HTR-8/SVneo (cell line): ENCODE results near the gene TSPO.

ENCODE experiments used
- DNase-seq: peaks from one replicate; pipeline ENCODE4 v3.0.0; 2011; ENCODE audit warnings: low spot score, mixed read lengths; ENCODE audit not compliant: insufficient read length
- FAIRE-seq: peaks from 2 replicates; lab custom pipeline; 2011; peaks lifted over from hg19 to GRCh38; lab: Jason Lieb, UNC

TSPO gene

DNA sequence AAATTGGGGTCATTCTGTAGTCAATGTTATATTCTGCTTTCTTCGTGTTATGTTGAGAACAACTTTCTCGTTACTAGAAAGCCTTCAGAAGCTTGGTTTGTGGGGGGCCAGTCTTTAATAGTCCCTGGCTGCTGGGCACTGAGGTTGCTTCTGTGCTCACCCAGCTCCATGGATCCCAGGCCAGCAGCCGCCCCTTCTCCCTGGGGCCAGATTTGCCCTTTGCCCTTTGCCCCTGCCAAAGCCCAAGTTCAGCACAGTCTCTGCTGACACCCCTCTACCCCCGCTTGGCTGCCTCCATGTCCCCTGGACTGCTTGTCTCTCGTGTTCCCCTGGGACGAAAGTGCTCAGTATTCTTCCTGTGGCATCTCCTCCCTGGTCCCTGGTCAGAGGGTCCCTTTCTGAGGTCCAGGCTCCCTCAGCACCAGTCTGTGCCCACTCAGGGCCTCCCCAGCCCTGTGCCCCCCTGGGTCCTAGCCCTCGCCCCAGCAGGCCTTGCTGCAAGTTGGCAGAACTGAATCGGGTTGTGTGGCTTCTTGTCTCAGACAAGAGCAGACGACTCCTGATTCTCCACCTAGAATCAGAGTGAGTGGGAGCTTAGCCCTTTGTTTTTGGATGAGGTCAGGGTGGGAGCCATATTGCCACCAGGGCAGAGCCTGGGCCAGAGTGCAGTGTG lies 6.7 kb downstream of the TSPO start:
- DNase-seq (no peak), FAIRE-seq (no peak)

DNA sequence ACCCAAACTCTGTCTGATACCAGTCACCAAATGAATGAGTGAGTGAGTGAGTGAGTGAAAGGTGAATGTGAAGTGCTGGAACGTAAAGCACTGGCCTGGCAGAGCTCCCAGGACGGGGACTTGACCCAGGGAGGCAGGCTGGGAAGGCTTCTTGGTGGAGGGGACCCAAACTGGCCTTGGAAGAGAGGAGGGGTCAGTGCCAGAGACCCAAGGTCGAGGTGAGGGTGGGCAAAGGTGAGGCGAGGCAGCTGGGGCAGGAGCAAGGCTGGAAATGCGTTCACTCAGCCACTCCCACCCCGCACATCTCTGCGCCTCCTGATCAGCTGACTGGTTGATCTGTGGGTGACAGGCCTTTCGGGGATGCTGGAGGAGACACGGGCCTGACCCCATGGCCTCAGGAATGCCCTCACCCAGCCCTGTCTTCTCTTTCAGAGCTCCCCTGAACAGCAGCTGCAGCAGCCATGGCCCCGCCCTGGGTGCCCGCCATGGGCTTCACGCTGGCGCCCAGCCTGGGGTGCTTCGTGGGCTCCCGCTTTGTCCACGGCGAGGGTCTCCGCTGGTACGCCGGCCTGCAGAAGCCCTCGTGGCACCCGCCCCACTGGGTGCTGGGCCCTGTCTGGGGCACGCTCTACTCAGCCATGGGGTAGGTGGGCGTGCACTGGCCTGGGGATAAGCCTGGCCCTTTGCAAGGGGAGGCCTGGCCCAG lies 7.6 kb downstream of the TSPO start:
- FAIRE-seq (no peak), DNase-seq (no peak)

DNA sequence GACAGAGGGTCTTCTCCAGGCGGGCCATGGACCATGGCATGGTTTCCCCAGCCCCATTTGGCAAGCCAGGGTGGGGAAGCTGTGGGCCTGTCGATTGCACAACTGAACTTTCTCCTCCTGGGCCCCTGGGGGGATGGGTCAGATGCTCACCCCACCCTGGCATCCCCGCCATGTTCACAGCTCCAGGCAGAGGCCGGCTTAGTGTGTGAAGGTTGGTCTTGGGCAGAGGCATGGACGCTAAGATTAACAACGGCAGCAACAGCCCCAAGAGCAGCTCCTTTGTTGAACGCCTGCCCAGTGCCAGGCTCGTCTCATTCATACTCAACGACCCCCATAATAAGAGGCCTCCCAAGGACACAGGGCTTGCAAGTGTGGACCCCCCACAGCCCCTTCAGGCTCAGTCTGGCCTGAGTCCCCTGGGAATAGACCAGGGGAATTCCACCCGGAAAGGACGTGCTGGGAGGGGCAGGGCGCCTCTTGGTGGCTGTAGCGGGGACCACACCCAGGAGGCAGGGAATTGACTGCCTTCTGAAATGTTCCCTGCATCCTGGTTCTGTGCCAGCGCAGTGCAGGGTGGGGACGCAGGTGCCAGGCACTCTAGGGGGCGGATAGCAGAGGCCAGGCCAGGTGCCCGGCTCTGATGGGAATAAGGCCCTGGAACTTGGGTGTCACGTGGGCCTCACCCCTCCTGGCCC lies 8.3 kb downstream of the TSPO start:
- DNase-seq (no peak), FAIRE-seq (no peak)

DNA sequence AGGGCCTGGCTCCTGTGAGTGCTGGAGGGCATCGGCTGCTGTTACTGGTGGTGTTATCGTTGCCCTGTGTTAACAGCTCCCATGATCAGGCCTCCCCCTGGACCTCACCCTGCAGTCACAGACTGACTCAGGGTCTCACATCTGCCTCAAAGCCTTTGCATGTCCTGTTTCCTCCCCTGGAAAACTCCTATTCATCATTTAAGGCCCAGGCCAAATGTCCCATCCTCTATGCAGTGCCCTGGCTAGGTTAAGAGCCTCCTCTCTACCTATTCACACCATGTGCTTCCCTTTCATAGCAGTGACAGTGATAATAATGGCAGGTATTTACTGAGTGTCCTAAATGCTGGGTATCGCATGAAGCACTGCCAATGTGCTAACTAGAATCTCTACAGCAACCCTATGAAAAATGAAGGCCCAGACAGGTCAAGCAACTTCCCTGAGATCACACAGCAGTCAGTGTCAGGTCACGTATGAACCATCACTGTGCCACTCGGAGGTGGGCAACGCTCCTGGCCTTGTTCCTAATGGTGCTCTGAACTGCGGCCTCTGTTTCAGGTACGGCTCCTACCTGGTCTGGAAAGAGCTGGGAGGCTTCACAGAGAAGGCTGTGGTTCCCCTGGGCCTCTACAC lies 9.3 kb downstream of the TSPO start:
- DNase-seq (no peak), FAIRE-seq (no peak)

DNA sequence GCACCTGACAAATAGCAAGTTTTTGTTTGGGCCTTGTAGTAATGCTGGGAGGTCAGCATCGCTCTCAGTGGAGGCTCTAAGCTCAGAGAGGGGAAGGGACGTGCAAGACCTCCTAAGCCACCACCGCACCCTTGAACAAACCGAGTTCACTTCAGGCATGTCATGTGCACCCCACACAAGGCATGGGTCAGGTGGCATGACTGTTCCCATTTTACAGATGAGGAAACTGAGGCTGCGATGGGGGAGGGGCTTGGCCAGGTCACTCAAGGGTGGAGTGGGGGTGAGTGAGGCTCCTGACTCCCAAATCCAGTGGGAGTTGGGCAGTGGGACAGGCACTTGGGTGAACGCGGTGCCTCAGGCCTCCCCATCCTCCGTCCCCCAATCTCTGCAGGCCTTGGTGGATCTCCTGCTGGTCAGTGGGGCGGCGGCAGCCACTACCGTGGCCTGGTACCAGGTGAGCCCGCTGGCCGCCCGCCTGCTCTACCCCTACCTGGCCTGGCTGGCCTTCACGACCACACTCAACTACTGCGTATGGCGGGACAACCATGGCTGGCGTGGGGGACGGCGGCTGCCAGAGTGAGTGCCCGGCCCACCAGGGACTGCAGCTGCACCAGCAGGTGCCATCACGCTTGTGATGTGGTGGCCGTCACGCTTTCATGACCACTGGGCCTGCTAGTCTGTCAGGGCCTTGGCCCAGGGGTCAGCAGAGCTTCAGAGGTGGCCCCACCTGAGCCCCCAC lies 11.2 kb downstream of the TSPO start:
- no peak for DNase-seq
- no peak for FAIRE-seq

DNA sequence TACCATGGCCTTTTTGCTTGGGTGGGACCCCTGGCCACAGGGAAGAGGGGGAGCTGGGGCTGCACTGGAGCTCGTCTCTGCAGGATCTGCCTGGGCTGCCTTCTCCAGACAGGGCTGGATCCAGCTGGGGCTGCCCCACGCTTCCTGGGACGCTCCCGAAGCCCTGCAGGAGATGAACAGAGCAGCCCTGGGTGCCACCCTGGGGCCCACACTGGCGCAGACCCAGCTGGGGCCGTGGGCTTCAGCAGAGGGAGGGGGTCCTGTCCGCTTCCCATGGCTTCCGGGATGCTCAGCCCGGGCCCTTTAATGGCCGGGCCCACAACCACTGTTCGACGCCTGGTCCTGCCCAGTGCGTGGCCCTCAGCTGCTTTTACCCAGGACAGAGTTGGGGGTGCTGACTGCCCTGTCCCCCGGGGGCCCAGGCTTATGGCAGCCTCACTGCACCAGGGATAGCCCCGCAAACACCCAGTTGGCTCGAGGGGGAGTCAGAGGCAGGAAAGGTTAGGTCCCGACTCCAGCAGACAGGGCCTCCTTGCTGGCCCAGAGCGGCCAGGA lies 12.0 kb downstream of the TSPO start:
- FAIRE-seq (no peak), DNase-seq (no peak)

DNA sequence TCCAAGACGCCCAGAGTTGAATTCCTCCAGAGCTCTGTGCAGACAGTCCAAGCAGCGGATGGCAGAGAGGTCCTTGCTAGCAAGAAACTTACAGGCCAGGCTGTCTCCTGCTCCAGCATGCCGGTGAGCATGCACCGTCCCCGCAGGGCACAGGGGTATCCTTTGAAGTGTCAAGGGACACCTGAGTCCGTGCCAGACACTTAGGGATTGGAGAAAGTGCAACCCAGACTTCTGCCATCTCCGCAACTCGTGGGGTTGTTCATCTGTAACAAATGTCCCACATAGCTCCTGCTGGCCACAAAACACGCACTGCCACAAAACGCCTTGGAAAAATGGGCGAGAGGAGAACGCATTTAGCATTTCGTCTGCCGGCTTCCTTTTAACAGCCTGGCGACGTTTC lies 13.3 kb downstream of the TSPO start:
- no peak for DNase-seq
- FAIRE-seq = no peak

DNA sequence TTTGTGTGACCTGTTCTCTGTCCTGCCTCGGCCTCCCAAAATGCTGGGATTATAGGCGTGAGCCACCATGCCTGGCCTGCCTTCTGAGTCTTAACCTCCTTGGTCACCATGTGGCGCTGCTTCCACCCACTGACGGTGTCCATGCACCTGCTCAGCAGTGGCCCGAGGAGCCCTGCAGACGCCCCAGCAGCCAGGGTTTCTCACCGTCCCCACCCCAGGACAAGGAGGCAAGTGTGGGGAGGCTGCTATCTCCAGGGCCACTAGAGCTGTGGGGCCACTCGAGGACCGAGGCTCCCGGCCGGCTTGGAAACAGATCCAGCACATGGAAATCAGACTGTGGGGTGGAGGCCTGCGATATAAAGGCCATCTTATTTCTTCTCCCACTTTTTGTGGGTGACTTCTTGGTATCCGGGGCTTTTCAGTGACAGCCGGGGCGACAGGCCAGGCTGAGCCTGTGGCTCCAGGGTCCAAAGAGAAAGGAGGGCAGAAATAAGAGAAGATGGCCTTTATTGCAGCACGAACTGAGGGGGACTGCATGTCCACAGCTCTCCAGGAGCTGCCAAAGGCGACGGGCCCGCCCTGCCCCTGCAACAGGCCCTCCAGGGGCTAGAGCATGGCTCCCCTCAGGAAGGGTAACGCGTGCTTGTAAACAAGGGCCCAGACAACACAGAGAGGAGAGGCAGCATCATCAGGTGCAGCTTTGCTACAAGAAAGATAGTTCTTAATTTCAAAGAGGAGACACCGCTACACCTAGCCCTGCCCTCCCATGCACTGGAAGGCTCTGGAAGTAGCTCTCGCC lies 15.0 kb downstream of the TSPO start:
- no peak for DNase-seq
- no peak for FAIRE-seq

DNA sequence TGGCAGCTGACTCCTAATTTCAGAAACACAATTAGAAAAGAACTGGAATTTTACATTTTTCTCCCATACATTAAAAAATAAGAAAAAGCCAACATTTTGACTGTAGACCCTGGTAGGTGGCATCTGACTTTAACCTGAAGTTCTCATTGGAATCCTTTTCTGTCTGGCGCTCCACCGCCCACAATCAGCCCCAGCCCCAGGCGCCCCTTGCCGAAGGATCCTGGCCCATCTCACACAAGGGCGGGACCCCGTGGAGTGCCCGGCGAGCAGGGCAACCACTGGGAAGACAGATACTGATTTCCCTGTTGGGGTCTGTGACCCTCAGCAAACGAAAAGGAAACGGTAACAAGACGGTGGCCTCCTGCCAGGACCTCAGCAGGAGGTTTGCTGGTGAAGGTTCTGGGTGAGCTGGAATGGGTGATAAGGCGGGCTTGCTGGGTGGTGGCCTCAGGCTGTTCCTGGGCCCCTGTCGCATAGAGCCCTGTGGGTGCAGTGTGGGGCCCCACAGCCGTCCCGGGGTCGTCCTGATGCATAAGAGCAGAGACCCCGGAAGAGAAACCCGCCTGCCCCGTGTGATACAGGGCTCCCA lies 15.7 kb downstream of the TSPO start:
- no peak for FAIRE-seq

DNA sequence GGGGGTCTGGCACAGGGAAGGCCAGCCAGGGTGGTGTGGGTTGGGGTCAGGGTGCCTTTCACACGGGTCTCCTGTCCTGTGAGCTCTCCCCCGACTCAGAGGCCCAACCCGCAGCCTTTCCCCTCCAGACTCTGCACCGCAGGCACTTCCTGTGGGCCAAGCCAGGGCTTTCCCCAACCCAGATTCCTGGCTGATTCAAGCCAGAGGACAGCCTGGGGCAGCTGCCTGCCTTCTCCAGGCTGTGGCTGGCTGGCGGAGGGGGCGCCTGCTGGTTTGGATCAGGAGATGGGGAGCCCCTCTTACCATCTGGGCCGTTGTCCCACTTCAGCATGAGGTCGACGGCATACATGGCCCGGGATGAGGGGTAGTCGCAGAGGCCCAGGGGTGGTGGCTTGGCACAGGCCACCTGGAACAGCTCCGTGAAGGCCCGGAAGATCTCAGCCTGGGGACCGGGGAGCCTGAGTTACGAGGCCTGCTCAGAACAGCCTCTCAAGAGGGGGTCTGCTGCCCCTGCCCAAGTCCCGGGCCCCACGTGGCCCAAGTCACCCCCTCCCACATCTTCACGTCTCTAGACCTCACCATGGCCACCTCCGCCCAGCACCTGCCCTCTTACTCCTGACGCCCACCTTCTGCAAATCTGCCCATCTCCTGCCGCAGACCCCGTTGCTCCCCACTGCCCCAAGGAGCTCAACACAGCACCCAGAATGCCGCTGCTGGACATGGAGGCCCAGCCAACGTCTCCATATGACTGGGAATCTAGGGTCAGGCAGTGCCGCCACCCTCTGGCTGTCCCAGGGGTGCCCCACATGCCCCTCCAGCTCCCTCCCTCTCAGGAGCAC lies 17.3 kb downstream of the TSPO start:
- DNase-seq = no peak
- no peak for FAIRE-seq

More for the DNA sequence above, 15.7 kb downstream of the TSPO start:
- DNase-seq = no peak

DNA sequence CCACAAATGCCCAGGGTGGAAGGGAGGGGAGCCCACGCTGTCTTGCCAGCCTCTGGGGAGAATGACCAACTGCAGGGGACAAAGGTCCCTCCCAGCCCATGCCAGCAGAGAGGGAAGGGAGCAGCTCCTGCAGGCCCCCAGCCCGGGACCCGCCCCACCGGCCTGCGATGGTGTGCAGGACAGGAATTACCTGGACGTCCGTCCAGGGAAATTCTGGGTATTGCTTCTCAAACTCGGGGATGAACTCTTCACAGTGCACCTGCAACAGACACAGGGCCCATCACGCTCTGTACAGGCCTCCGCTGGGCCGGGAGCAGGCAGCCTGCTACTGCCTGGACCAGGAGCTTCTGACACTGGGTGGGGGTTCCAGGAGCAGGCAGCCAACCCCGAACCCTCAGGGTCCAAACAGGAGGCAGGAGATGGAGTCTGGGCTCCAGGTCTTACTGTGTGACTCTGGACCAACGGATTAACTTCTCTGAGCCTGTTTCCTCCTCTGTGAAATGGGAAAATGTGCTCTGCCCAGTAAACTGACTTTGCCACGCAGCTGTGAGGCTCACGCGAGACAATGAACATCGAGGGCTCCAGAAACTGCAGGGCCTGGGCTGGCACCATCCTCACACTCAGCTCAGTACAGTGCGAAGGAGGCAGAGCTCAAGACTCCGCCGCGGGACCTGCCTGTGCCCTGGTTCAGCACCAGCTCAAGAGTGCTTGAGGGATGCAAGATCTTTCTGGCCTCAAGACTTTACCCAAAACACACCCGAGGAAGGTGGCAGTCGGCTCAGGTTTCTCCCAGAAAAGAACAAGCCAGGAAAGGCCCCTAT lies 18.2 kb downstream of the TSPO start:
- FAIRE-seq (no peak), DNase-seq (no peak)

DNA sequence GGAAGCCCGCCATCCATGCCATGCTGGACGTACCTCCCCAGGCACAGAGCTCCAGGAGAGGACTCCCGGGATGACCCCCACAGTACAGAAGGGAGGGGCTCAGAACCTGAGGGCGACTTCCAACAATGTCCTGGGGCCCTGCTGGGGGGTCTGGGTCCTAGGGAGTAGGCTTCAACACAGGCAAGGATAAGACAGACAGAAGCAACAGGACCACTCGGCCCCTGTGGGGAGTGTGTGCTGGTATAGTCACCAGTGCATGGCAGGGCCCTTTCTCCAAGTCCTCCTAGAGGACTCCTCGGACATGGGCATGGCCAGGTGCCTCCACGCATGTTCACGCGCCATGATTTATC lies 18.7 kb downstream of the TSPO start:
- DNase-seq = no peak
- no peak for FAIRE-seq

DNA sequence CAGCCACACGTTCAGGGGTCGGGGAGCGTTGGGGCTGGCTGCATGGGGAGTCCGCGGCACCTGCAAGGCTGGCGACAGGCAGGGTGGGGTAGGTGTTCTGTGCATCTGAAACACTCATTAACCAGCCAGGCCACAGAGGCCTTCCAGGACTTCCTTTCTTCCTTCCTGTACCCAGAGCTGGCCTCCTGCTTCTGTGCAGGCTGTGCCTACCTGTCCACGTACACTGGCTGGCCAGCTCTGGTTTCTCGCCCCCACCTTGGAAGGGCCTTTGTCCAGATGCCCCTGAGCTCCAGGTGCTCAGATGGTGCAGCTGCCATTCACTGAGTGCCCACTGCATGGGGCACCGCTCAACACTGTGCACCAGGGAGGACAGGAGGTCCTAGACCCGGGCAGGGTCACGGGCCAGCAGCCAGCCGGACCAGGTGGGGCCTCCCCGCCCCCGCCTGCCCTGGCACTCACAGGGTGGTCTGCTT lies 19.7 kb downstream of the TSPO start:
- FAIRE-seq = no peak
- no peak for DNase-seq

DNA sequence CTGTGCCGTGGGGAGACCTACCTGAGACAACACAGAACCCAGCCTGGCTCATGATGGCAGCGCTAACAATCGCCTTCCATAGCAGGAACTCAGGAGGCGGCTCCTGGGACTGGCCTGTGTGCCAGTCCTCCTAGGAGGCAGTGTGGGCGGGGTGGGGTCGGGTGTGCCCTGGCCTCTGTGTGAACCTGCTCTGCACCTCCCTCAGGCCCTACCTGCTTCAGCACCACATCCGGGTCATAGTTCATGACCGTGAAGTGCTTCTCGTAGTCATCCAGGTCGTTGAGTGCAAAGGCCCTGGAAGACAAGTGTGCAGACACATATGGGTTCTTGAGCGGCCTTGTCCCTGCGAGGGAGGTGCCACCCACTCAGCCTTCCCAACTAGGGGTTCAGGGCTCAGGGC lies 20.2 kb downstream of the TSPO start:
- FAIRE-seq = no peak

DNA sequence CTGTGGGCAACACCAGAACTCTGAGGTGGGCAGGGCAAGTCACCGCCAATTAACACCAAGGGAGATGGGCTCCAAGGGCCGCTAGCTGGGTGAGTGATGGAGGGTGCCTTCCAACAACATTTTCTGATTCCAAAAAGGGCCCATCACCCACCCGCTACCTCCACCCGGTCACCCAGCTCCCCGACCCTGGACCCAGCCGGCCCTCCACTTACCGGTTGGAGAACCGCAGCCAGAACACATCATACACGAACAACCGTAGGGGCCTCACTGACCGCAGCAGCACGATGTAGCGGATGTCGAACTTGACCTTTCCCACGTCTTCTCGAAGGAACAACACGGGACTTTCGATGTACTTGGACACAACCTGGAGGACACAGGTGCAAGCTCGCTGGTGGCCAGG lies 20.8 kb downstream of the TSPO start:
- FAIRE-seq = no peak
- DNase-seq = no peak

More for the DNA sequence above, 20.2 kb downstream of the TSPO start:
- DNase-seq = no peak

DNA sequence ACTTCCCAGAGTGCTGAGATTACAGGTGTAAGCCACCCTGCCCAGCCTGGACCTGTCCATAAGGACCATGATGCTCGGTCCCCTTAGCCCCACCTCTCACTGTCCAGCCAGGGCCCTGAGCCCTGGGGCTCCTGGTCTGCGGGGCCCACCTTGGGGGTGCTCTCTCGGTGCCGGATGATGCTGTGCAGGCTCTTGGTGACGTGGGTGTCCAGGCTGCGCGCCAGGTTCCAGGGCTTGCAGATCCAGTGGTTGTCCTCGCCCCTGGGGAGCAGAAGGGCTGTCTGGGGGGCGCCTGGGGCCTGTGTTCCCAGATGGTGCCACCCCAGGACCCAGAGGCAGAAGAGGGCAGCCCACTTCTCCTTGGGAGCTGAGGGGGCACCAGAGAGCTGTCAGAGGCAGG lies 22.2 kb downstream of the TSPO start:
- FAIRE-seq = no peak
- no peak for DNase-seq
